Activated CD4-positive, alpha-beta T cell treated with anti-CD3 and anti-CD28 coated beads, Interleukin-2, amount 50 U/mL, for 48 hours (primary cell): ENCODE measurements around the gene SUN2.

Experiments used
- DNase-seq, 2 experiments: peaks; one replicate each; pipeline ENCODE4 v3.0.0-alpha.2; 2020

Gene SUN2

GRCh38 chr22:38694940-38695339 is 60.9 kb downstream of the SUN2 start:
- no peak for DNase-seq

GRCh38 chr22:38694049-38694448 is 61.7 kb downstream of the SUN2 start:
- DNase-seq, result no peak

- no peak for DNase-seq
Measured at GRCh38 chr22:38689651-38690050, 66.1 kb downstream of the SUN2 start.

- DNase-seq, result no peak
Measured at GRCh38 chr22:38685761-38686160, 70.0 kb downstream of the SUN2 start.

GRCh38 chr22:38684895-38685294 is 70.9 kb downstream of the SUN2 start:
- DNase-seq, result no peak
